Glutamatergic neuron (in vitro differentiated cells): ENCODE measurements around the gene RASSF7. TPM values are rescaled to one million over a fixed set of nuclear protein-coding genes. Genes with fewer than 3 reads are reported as not detected.

Experiments used
- DNase-seq: peaks from one replicate; pipeline ENCODE4 v3.0.0; 2022
- H3K27ac Mint-ChIP-seq: one replicate; pipeline ENCODE4 v1.8.0; 2020; ENCODE audit warnings: mild to moderate bottlenecking, mixed read lengths, inconsistent platforms; ENCODE audit not compliant: unreplicated experiment
- H3K27me3 Mint-ChIP-seq: one replicate; pipeline ENCODE4 v1.8.0; 2020; ENCODE audit warnings: mild to moderate bottlenecking, moderate library complexity, mixed read lengths, inconsistent platforms; ENCODE audit not compliant: unreplicated experiment
- H3K36me3 Mint-ChIP-seq: one replicate; pipeline ENCODE4 v1.8.0; 2020; ENCODE audit warnings: mild to moderate bottlenecking, mixed read lengths, inconsistent platforms; ENCODE audit not compliant: unreplicated experiment
- H3K4me1 Mint-ChIP-seq: one replicate; pipeline ENCODE4 v1.8.0; 2020; ENCODE audit warnings: mild to moderate bottlenecking, low read depth, mixed read lengths, inconsistent platforms; ENCODE audit not compliant: unreplicated experiment
- H3K4me3 Mint-ChIP-seq: one replicate; pipeline ENCODE4 v1.8.0; 2020; ENCODE audit warnings: mild to moderate bottlenecking, mixed read lengths, inconsistent platforms; ENCODE audit not compliant: unreplicated experiment
- H3K9me3 Mint-ChIP-seq: one replicate; pipeline ENCODE4 v1.8.0; 2020; ENCODE audit warnings: mild to moderate bottlenecking, moderate library complexity, mixed read lengths, inconsistent platforms; ENCODE audit not compliant: unreplicated experiment
- total RNA-seq: library from RNA; stranded (reverse); fragmentation: NEBNext Ultra II Directional; extraction: Animal tissue kit (Norgen Biotek cat#: 25700); gene quantifications from one replicate; pipeline ENCODE4 v1.2.1, GENCODE V29; 2021; ENCODE audit not compliant: unreplicated experiment
- TF ChIP-seq, protein P1 (sequence below): fragments of 200-600 bp; sonication (generic); IDR thresholded peaks from one replicate; pipeline ENCODE4 v1.5.0; 2021; ENCODE audit not compliant: partially characterized antibody, unreplicated experiment

The RASSF7 gene
- total RNA-seq, 1 donor from 2014 or later, result 9.4 TPM

DNA sequence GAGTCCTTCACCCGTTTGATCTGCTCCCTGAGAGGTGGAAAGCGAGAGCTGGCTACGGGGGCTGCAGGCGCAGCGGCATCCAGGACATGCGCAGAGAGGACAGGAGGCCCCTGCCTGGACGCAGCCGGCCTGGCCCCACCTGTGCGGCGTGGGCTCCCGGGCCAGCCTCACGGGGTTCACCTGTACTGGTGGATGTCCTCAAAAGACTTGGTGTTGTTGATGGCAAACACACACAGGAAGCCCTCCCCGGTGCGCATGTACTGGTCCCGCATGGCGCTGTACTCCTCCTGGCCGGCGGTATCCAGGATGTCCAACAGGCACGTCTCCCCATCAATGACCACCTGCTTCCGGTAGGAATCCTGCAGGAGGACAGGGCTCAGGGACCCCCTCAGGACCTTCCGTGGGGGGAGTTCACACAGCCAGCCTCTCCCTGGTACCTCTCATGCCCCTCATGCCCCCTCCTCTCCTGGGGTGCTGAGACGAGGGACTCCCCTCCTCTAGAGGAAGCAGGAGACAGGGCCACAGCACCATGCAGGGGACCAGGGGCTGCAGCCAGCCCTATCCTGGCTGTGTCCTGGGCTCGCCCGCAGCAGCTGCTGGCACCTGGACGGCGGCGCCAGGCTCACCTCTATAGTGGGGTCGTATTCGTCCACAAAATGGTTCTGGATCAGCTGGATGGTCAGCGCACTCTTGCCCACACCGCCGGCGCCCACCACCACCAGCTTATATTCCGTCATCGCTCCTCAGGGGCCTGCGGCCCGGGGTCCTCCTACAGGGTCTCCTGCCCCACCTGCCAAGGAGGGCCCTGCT lies 27.0 kb upstream of the RASSF7 start:
- peaks cover 2% of the 10 kb centered on the region for H3K4me1 Mint-ChIP-seq
- H3K9me3 Mint-ChIP-seq, result peaks cover 5% of the 10 kb centered on the region
- no peak overlapping the region for H3K27ac Mint-ChIP-seq
- TF ChIP-seq, protein P1, sequence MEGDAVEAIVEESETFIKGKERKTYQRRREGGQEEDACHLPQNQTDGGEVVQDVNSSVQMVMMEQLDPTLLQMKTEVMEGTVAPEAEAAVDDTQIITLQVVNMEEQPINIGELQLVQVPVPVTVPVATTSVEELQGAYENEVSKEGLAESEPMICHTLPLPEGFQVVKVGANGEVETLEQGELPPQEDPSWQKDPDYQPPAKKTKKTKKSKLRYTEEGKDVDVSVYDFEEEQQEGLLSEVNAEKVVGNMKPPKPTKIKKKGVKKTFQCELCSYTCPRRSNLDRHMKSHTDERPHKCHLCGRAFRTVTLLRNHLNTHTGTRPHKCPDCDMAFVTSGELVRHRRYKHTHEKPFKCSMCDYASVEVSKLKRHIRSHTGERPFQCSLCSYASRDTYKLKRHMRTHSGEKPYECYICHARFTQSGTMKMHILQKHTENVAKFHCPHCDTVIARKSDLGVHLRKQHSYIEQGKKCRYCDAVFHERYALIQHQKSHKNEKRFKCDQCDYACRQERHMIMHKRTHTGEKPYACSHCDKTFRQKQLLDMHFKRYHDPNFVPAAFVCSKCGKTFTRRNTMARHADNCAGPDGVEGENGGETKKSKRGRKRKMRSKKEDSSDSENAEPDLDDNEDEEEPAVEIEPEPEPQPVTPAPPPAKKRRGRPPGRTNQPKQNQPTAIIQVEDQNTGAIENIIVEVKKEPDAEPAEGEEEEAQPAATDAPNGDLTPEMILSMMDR, result no peak
- no peak for DNase-seq
- H3K27me3 Mint-ChIP-seq, result peaks cover 4% of the 10 kb centered on the region
- no peaks in the 10 kb centered on the region for H3K36me3 Mint-ChIP-seq
- H3K4me3 Mint-ChIP-seq, result no peak overlapping the region

DNA sequence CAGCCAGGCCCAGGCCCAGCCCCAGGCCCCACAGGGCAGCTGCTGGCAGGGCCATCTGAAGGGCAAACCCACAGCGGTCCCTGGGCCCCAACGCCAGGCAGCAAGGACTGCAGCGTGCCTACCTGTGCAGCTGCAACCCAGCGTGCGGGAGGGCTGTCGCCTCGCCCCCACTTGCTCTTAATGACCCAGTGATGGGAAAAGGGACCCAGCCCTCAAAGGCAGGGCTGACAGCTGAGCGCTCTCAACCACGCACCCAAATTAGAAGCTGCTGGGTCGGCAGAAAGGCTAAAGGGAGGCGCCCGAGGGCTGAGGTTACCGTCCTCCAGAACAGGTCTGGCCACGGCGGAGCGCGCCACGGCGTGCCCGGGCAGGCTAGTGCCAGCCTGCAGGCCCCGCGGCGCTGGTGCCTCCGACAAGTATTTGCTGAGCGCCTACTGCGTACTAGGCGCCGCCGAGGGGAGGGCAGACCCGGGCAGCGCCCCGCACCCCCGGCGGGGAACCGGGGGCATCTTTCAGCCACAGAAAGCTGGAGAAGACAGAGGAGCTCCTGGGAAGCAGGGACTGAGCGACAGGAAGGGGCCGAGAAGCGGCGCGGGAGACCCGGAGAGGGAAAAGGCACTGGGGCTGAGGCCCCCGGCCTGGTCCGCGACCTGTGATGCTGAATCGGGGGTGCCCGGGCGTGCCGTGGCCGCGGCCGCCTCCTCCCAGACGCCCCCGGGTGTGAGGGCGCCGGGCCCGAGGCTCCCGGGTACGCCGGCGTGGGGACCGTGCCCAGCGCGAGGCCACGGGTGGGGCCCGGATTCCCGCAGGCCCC lies 26.2 kb upstream of the RASSF7 start:
- Mint-ChIP-seq H3K4me1 (no peaks in the 10 kb centered on the region), H3K27me3 (peaks cover 4% of the 10 kb centered on the region), H3K36me3 (no peaks in the 10 kb centered on the region), H3K9me3 (peaks cover 5% of the 10 kb centered on the region), H3K4me3 (peak overlapping the region; percentile 64), H3K27ac (no peak overlapping the region)
- TF ChIP-seq, protein P1, result no peak
- no peak for DNase-seq

DNA sequence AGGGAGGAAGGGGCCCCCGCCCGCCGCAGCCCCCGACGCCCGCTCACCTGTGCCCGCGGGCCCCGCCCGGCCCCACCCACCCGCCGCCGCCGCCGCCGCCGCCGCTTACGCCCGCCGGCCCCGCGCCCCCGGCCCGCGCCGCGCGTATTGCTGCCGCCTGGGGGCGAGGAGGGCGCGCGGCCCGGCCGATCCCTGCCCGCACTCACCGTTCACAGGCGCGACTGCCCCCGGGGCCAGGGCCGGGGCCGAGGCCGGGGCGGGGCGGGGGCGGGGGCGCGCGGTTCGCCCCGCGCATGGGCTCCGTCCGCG lies 25.6 kb upstream of the RASSF7 start:
- no peak for DNase-seq
- TF ChIP-seq, protein P1, result no peak
- no peak overlapping the region for H3K4me3 Mint-ChIP-seq
- H3K27me3 Mint-ChIP-seq, result peaks cover 4% of the 10 kb centered on the region
- H3K9me3 Mint-ChIP-seq, result peaks cover 5% of the 10 kb centered on the region
- no peaks in the 10 kb centered on the region for H3K4me1 Mint-ChIP-seq
- no peak overlapping the region for H3K27ac Mint-ChIP-seq
- no peaks in the 10 kb centered on the region for H3K36me3 Mint-ChIP-seq

DNA sequence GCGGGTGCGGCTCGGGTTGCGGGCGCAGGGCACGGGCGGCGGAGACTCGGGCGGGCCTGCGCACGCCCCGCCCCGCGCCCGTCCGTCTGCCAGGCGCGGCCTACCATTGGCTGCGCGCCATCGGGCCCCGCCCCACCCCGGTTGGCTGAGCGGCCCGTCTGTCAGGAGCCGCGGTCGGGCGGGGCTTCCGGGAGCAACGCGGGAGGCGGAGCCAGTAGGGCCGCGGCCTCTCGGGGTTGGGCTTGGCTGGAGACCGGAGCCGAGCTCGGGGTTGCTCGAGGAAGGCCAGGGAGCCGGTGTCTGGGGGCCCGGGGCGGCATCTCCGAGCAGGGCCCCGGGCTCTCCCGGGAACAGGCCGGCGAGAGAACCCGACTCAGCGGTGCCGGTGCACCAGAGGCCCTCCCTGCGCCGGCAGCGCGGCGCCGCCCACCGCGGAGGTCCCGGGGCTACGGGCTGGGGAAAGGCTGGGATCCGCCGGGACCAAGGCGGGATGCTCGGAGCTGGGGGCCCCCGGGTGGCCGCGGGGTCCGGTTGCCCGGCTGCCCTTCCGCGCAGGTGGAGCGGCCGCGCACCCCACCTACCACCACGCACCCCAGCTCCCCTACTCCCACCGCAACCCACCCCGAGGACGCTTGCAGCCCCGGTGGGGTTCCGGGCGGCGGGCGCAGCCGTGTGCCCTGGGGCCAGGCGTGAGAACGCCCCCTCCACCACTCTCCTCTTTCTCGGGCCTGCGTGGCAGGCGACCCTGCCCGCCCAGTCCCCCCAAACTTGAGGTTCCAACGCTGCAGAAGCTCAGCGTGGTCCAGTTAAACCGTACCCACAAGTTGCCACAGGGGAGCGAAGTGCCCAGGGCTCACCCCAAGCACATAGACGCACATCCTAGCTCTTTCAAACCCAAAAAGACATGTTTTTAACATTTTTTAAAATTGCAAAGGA lies 25.0 kb upstream of the RASSF7 start, which contains the start of gene HRAS:
Gene HRAS, minus strand, starts transcription at position 58 of the 936 bp plus-strand sequence.
- H3K27me3 Mint-ChIP-seq, result peaks cover 4% of the 10 kb centered on the region
- H3K27ac Mint-ChIP-seq, result peak within 1 kb of the TSS; percentile 83
- peaks cover 5% of the 10 kb centered on the region for H3K9me3 Mint-ChIP-seq
- H3K4me3 Mint-ChIP-seq, result peak within 1 kb of the TSS; percentile 92
- no peaks in the 10 kb centered on the region for H3K36me3 Mint-ChIP-seq
- TF ChIP-seq, protein P1, result no peak
- peak; percentile 98 for DNase-seq
- H3K4me1 Mint-ChIP-seq, result no peaks in the 10 kb centered on the region
